H7 (cell line): ENCODE data around the gene RAB4A. TPM values are rescaled to one million over a fixed set of nuclear protein-coding genes. Genes with fewer than 3 reads are reported as not detected.

Experiments used
- DNase-seq: peaks from one replicate; pipeline ENCODE4 v3.0.0; 2012
- H3K27me3 ChIP-seq: 2 replicates; pipeline ENCODE4 v1.6.0; 2011; ENCODE audit warnings: mild to moderate bottlenecking, low read length; ENCODE audit not compliant: control insufficient read depth, insufficient read depth
- H3K36me3 ChIP-seq: replicated peaks from 2 replicates; pipeline ENCODE4 v1.5.1; 2011; ENCODE audit warnings: low read length; ENCODE audit not compliant: control insufficient read depth, insufficient read depth
- H3K4me3 ChIP-seq: 2 replicates; pipeline ENCODE4 v1.5.1; 2011; ENCODE audit warnings: low read depth, mild to moderate bottlenecking, control low read depth, low read length, moderate library complexity; ENCODE audit not compliant: insufficient read depth
- total RNA-seq: library from RNA; depleted of rRNA; stranded (reverse); fragments of >200 nt; shearing (Covaris generic); gene quantifications from 2 replicates; pipeline ENCODE4 v1.2.3, GENCODE V29; 2014

The RAB4A gene
- total RNA-seq, 1 experiment from 2014 or later, result 47.0 TPM

- Histone ChIP-seq H3K36me3 (no peaks in the 10 kb centered on the region), H3K27me3 (no peaks in the 10 kb centered on the region), H3K4me3 (no peak overlapping the region)
- no peak for DNase-seq
These were observed 35.9 kb upstream of the RAB4A start for GRCh38 chr1:229234870-229235472.

GRCh38 chr1:229237320-229237719, 33.6 kb upstream of the RAB4A start:
- Histone ChIP-seq H3K4me3 (no peak overlapping the region), H3K27me3 (no peaks in the 10 kb centered on the region), H3K36me3 (no peaks in the 10 kb centered on the region)
- no peak for DNase-seq

- Histone ChIP-seq H3K4me3 (no peak overlapping the region), H3K27me3 (no peaks in the 10 kb centered on the region), H3K36me3 (no peaks in the 10 kb centered on the region)
- DNase-seq, result no peak
These were observed 32.7 kb upstream of the RAB4A start for GRCh38 chr1:229238231-229238630.

- Histone ChIP-seq H3K4me3 (no peak overlapping the region), H3K36me3 (no peaks in the 10 kb centered on the region), H3K27me3 (no peaks in the 10 kb centered on the region)
- DNase-seq, result no peak
These were observed 32.1 kb upstream of the RAB4A start for GRCh38 chr1:229238674-229239415.

- no peak for DNase-seq
- no peaks in the 10 kb centered on the region for H3K27me3 ChIP-seq
- no peaks in the 10 kb centered on the region for H3K36me3 ChIP-seq
- H3K4me3 ChIP-seq, result no peak overlapping the region
These were observed 30.4 kb upstream of the RAB4A start for GRCh38 chr1:229240532-229240931.

GRCh38 chr1:229241390-229241789, 29.5 kb upstream of the RAB4A start:
- no peaks in the 10 kb centered on the region for H3K27me3 ChIP-seq
- DNase-seq, result no peak

GRCh38 chr1:229243638-229244037, 27.3 kb upstream of the RAB4A start:
- H3K36me3 ChIP-seq, result no peaks in the 10 kb centered on the region
- no peak overlapping the region for H3K4me3 ChIP-seq
- no peak for DNase-seq
- H3K27me3 ChIP-seq, result no peaks in the 10 kb centered on the region

More at GRCh38 chr1:229241390-229241789, 29.5 kb upstream of the RAB4A start:
- Histone ChIP-seq H3K36me3 (no peaks in the 10 kb centered on the region), H3K4me3 (no peak overlapping the region)

GRCh38 chr1:229244091-229244490, 26.8 kb upstream of the RAB4A start:
- H3K4me3 ChIP-seq, result no peak overlapping the region
- no peaks in the 10 kb centered on the region for H3K27me3 ChIP-seq
- DNase-seq, result no peak
- H3K36me3 ChIP-seq, result no peaks in the 10 kb centered on the region

GRCh38 chr1:229247871-229248270, 23.0 kb upstream of the RAB4A start:
- no peak for DNase-seq
- no peaks in the 10 kb centered on the region for H3K27me3 ChIP-seq
- H3K36me3 ChIP-seq, result no peaks in the 10 kb centered on the region
- H3K4me3 ChIP-seq, result no peak overlapping the region

GRCh38 chr1:229248821-229249817, 21.8 kb upstream of the RAB4A start:
- no peak overlapping the region for H3K4me3 ChIP-seq
- H3K27me3 ChIP-seq, result no peaks in the 10 kb centered on the region
- no peak for DNase-seq
- H3K36me3 ChIP-seq, result no peaks in the 10 kb centered on the region

- no peaks in the 10 kb centered on the region for H3K36me3 ChIP-seq
- H3K27me3 ChIP-seq, result no peaks in the 10 kb centered on the region
- no peak overlapping the region for H3K4me3 ChIP-seq
- no peak for DNase-seq
These were observed 20.9 kb upstream of the RAB4A start for GRCh38 chr1:229249854-229250644.

GRCh38 chr1:229251185-229251584, 19.7 kb upstream of the RAB4A start:
- DNase-seq, result no peak
- H3K4me3 ChIP-seq, result no peak overlapping the region

GRCh38 chr1:229252228-229252984, 18.5 kb upstream of the RAB4A start:
- Histone ChIP-seq H3K36me3 (no peaks in the 10 kb centered on the region), H3K27me3 (no peaks in the 10 kb centered on the region), H3K4me3 (no peak overlapping the region)
- DNase-seq, result no peak

More at GRCh38 chr1:229251185-229251584, 19.7 kb upstream of the RAB4A start:
- Histone ChIP-seq H3K36me3 (no peaks in the 10 kb centered on the region), H3K27me3 (no peaks in the 10 kb centered on the region)
